Measurements from ENCODE around the gene KCND3. TPM values are rescaled to one million over a fixed set of nuclear protein-coding genes. Genes with fewer than 3 reads are reported as not detected.

KCND3 gene
- total RNA-seq, 1 donor from 2014 or later, result 5.5 TPM

DNA sequence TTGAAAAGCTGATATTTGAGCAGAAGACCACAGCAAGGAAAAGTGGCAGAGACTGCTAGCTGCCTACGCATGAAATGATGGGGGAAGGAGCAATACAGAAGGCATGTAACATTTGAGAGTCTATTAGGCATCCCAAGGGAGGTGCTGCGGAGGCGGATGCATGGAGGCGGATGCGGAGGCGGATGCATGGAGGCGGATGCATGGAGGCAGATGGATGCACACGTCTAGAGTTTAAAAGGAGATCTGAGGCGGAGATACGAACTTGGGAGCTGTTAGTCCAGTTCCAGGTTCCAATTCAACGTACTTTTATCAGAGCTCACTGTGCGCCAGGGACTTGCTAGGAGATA is 234.5 kb downstream of the KCND3 start:
- peaks cover 19% of the 10 kb centered on the region for H3K36me3 ChIP-seq
- H3K4me1 ChIP-seq, result peaks cover 14% of the 10 kb centered on the region
- H3K27ac ChIP-seq, result peak overlapping the region; percentile 91
- H3K27me3 ChIP-seq (ENCODE audit: low read depth), result no peaks in the 10 kb centered on the region
- peak overlapping the region; percentile 71 for H3K4me3 ChIP-seq
- peak; percentile 16 to 31 for ATAC-seq
- H3K9me3 ChIP-seq, result no peaks in the 10 kb centered on the region
- intact Hi-C loops (cut with DNase I), result no loop called here
- no peak for TF ChIP-seq CTCF (IDR thresholded peaks at IDR 0.05)
- DNase-seq, result no peak

DNA sequence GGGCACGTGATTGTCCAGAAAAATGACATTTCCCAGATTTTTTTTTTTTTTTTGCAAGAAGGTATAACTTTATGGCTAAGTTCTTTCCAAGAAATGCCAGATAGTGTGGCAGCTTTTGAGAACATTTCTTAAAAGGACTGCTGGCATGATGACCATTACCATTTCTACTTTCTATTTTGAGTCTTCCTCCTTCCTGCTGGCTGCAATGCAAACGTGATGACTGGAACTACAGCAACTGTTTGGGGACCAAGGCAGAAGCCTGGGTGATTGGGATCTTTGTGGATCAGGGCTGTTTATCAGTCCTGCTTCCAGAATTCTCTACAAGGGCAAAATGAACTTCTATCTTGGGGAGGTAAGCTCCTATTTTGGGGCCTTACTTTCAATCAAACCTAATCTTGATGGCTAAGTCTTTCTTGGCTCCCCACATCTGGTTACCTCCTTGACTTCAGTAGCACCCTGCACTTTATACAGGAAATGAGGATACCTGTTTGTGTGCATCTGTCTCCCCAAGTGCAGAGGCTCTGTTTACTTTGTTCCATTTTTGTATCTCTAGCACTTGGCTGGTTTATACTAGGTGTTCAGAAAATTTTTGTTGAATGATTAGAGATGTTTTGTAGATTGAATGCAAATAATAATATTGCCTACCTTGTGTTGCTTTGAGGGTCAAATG is 237.4 kb downstream of the KCND3 start:
- ATAC-seq, result no peak
- Histone ChIP-seq H3K9me3 (no peaks in the 10 kb centered on the region), H3K4me3 (no peak overlapping the region), H3K27me3 (ENCODE audit: low read depth) (no peaks in the 10 kb centered on the region), H3K4me1 (peaks cover 8% of the 10 kb centered on the region), H3K36me3 (peaks cover under 1% of the 10 kb centered on the region), H3K27ac (no peak overlapping the region)
- intact Hi-C loops (cut with DNase I), result no loop called here
- no peak for DNase-seq
- TF ChIP-seq CTCF (IDR thresholded peaks at IDR 0.05), result no peak

DNA sequence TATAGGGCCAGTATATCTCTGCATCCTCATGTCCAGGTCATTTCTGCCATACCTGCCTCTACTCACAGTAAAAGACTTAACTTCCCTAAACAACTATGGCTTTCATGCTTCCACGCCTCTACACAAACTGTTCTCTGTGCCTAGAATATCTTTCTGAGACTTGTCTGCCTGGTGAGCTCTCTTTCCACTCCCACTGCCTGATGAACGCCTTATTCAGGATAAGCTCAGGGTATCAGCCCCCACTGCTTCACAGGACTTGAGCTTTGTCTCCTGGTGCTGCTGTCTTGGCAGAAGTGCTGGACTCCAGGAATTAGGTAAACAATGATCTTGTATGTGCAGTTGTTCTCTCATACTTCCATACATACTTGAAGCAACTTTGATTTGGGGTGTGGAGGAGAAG is 238.6 kb downstream of the KCND3 start:
- H3K4me3 ChIP-seq, result no peak overlapping the region
- intact Hi-C loops (cut with DNase I), result no loop called here

DNA sequence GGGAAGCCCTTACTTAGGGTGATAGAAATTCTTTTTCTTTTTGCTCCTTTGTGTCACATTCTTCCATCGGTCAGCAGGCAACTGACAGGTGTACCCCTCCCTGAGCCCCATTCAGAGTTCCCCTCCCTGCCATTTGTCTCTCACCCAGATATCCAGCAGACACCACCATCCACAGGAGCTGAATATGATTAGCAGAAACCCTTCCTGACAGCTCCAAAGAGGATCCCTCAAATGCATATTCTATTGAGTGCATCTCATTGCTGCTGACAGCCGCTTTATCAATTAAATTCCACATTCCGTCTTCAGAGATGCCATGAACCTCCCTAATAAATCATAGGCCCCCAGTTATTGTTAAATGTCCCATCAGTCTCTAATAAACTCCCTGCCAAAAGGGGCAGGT is 239.8 kb downstream of the KCND3 start:
- TF ChIP-seq CTCF (IDR thresholded peaks at IDR 0.05), result no peak
- H3K9me3 ChIP-seq, result no peaks in the 10 kb centered on the region
- no peaks in the 10 kb centered on the region for H3K36me3 ChIP-seq
- no peaks in the 10 kb centered on the region for H3K27me3 ChIP-seq (ENCODE audit: low read depth)
- intact Hi-C loops (cut with DNase I), result no loop called here
- DNase-seq (no peak), ATAC-seq (no peak)
- H3K4me3 ChIP-seq, result no peak overlapping the region
- H3K27ac ChIP-seq, result no peak overlapping the region
- H3K4me1 ChIP-seq, result no peaks in the 10 kb centered on the region

More for the DNA sequence above, 238.6 kb downstream of the KCND3 start:
- ATAC-seq, result no peak
- no peak for DNase-seq
- H3K36me3 ChIP-seq, result no peaks in the 10 kb centered on the region
- H3K4me1 ChIP-seq, result no peaks in the 10 kb centered on the region
- H3K9me3 ChIP-seq, result no peaks in the 10 kb centered on the region
- TF ChIP-seq CTCF (IDR thresholded peaks at IDR 0.05), result no peak
- H3K27me3 ChIP-seq (ENCODE audit: low read depth), result no peaks in the 10 kb centered on the region
- no peak overlapping the region for H3K27ac ChIP-seq

DNA sequence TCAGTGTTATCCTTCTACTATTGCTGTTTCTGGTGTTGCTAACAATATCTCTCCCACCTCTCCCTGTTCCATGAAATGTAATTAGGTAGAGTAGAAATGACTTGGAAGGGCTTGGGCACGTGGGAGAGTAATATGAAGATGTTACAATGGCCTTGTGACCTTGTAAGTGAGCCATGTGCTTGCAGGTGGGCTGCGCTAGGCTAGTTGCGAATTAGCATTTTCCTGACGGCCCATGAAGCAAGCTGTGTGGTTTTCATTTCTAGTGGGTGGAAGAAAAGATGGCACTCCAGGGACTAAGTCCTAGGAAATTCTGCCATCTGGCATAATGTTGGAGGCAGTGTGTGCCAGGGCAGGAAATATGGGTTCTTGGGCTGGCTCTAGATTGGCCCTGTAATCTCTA is 241.5 kb downstream of the KCND3 start:
- ATAC-seq (no peak), DNase-seq (no peak)
- Histone ChIP-seq H3K36me3 (no peaks in the 10 kb centered on the region), H3K27me3 (ENCODE audit: low read depth) (no peaks in the 10 kb centered on the region), H3K9me3 (no peaks in the 10 kb centered on the region), H3K27ac (no peak overlapping the region), H3K4me3 (no peak overlapping the region), H3K4me1 (no peaks in the 10 kb centered on the region)
- intact Hi-C loops (cut with DNase I), result no loop called here
- no peak for TF ChIP-seq CTCF (IDR thresholded peaks at IDR 0.05)
